Measurements from ENCODE around the gene AMZ1. TPM values are rescaled to one million over a fixed set of nuclear protein-coding genes. Genes with fewer than 3 reads are reported as not detected.

Gene AMZ1
- total RNA-seq, 1 donor from 2014 or later, result 14.2 TPM

- no peak for DNase-seq (ENCODE audit: low read depth)
Observed at GRCh38 chr7:2750004-2750407, 62.0 kb downstream of the AMZ1 start.

- no peak for DNase-seq (ENCODE audit: low read depth)
Observed at GRCh38 chr7:2751086-2751485, 63.1 kb downstream of the AMZ1 start.

GRCh38 chr7:2753148-2753547 lies 65.1 kb downstream of the AMZ1 start:
- DNase-seq (ENCODE audit: low read depth), result no peak

- no peak for DNase-seq (ENCODE audit: low read depth)
Observed at GRCh38 chr7:2754086-2754485, 66.1 kb downstream of the AMZ1 start.

GRCh38 chr7:2754912-2755311 lies 66.9 kb downstream of the AMZ1 start:
- no peak for DNase-seq (ENCODE audit: low read depth)

- DNase-seq (ENCODE audit: low read depth), result no peak
Observed at GRCh38 chr7:2755531-2755930, 67.5 kb downstream of the AMZ1 start.

GRCh38 chr7:2757361-2757903 lies 69.4 kb downstream of the AMZ1 start:
- peak; percentile 68 for DNase-seq (ENCODE audit: low read depth)

- peak; percentile 100 for DNase-seq (ENCODE audit: low read depth)
Observed at GRCh38 chr7:2757904-2758672, 70.1 kb downstream of the AMZ1 start.

- no peak for DNase-seq (ENCODE audit: low read depth)
Observed at GRCh38 chr7:2758673-2759616, 70.9 kb downstream of the AMZ1 start.

- no peak for DNase-seq (ENCODE audit: low read depth)
Observed at GRCh38 chr7:2759736-2760097, 71.7 kb downstream of the AMZ1 start.

GRCh38 chr7:2760098-2760889 lies 72.3 kb downstream of the AMZ1 start:
- DNase-seq (ENCODE audit: low read depth), result peak; percentile 47

GRCh38 chr7:2761131-2761624 lies 73.2 kb downstream of the AMZ1 start:
- DNase-seq (ENCODE audit: low read depth), result no peak

GRCh38 chr7:2761801-2762497 lies 73.9 kb downstream of the AMZ1 start:
- no peak for DNase-seq (ENCODE audit: low read depth)

- no peak for DNase-seq (ENCODE audit: low read depth)
Observed at GRCh38 chr7:2763597-2763996, 75.6 kb downstream of the AMZ1 start.

- DNase-seq (ENCODE audit: low read depth), result no peak
Observed at GRCh38 chr7:2764621-2765020, 76.6 kb downstream of the AMZ1 start.

Other genes starting within 250 kb of the AMZ1 start
- not detected in 2 replicates for gene GRIFIN, start 211.8 kb upstream of the AMZ1 start, total RNA-seq
- 79.8 and 84.0 TPM in 2 replicates for gene LFNG, start 168.4 kb upstream of the AMZ1 start, total RNA-seq
- 24.5 and 26.4 TPM in 2 replicates for gene BRAT1, start 132.7 kb upstream of the AMZ1 start, total RNA-seq
- gene IQCE, start 129.2 kb upstream of the AMZ1 start, total RNA-seq, result 11.1 and 25.8 TPM in 2 replicates
- gene TTYH3, start 56.2 kb upstream of the AMZ1 start, total RNA-seq, result 52.4 and 163 TPM in 2 replicates
- 11.5 and 37.7 TPM in 2 replicates for gene GNA12, start 156.1 kb downstream of the AMZ1 start, total RNA-seq